Suppressor macrophage treated with lipopolysaccharide for 4 hours (primary cell): ENCODE measurements around the gene DNAH3.
A peak's percentile ranks its signal among the peaks of the same experiment; 100 is the strongest.
"Not testable (repeated sequence)": the region's sequence is repeated elsewhere in the genome, so short reads cannot be mapped to it uniquely, and the experiment has no call there.

ENCODE experiments used
- DNase-seq: peaks from one replicate; pipeline ENCODE4 v3.0.0-alpha.2; 2020

Gene DNAH3

GRCh38 chr16:21167929-21168602 is 17.4 kb upstream of the DNAH3 start:
- no peak for DNase-seq

GRCh38 chr16:21167360-21167759 is 16.7 kb upstream of the DNAH3 start:
- DNase-seq, result no peak

- no peak for DNase-seq
Observed at GRCh38 chr16:21166561-21166961, 15.9 kb upstream of the DNAH3 start.

- DNase-seq, result no peak
Observed at GRCh38 chr16:21164521-21165168, 14.0 kb upstream of the DNAH3 start.

GRCh38 chr16:21163576-21163975 is 12.9 kb upstream of the DNAH3 start:
- no peak for DNase-seq

- DNase-seq, result no peak
Observed at GRCh38 chr16:21162661-21163151, 12.1 kb upstream of the DNAH3 start.

- no peak for DNase-seq
Observed at GRCh38 chr16:21161211-21161610, 10.6 kb upstream of the DNAH3 start.

- DNase-seq, result no peak
Observed at GRCh38 chr16:21160276-21160675, 9.6 kb upstream of the DNAH3 start.

- peak; percentile 46 for DNase-seq
Observed at GRCh38 chr16:21159281-21159951, 8.8 kb upstream of the DNAH3 start.

GRCh38 chr16:21158208-21159110 is 7.8 kb upstream of the DNAH3 start, which contains the start of gene LDAF1:
Gene LDAF1, plus strand, starts transcription at chr16:21158674. Its CDS starts 2,509 bp downstream, at chr16:21161183.
- DNase-seq, result peak; percentile 89

GRCh38 chr16:21157632-21158031 is 7.0 kb upstream of the DNAH3 start:
- no peak for DNase-seq

- DNase-seq, result peak; percentile 50
Observed at GRCh38 chr16:21156767-21157467, 6.3 kb upstream of the DNAH3 start.

- not testable (repeated sequence) for DNase-seq
Observed at GRCh38 chr16:21156011-21156410, 5.4 kb upstream of the DNAH3 start.

- DNase-seq, result not testable (repeated sequence)
Observed at GRCh38 chr16:21153124-21153729, 2.6 kb upstream of the DNAH3 start.

GRCh38 chr16:21152160-21153030 is 1.7 kb upstream of the DNAH3 start:
- DNase-seq, result not testable (repeated sequence)

GRCh38 chr16:21145738-21146137 is 4.9 kb downstream of the DNAH3 start:
- no peak for DNase-seq

- no peak for DNase-seq
Observed at GRCh38 chr16:21134053-21134452, 16.6 kb downstream of the DNAH3 start.

GRCh38 chr16:21130811-21131210 is 19.8 kb downstream of the DNAH3 start:
- no peak for DNase-seq

- no peak for DNase-seq
Observed at GRCh38 chr16:21128991-21129390, 21.7 kb downstream of the DNAH3 start.

GRCh38 chr16:21126518-21126917 is 24.1 kb downstream of the DNAH3 start:
- no peak for DNase-seq

- DNase-seq, result no peak
Observed at GRCh38 chr16:21125191-21125590, 25.5 kb downstream of the DNAH3 start.
